Measurements from ENCODE around the gene COX17.

The COX17 gene

GRCh38 chr3:119676771-119677640 is at the start of gene COX17:
Gene COX17 (minus strand): TSS chr3:119677406. CDS start chr3:119677310, 96 bp downstream.
- TF ChIP-seq CTCF (IDR thresholded peaks at IDR 0.05; ENCODE audit: low read depth, low read length): no peak
- peak within 1 kb of the TSS; percentile 73 for H3K4me3 ChIP-seq (ENCODE audit: low read depth, low read length)

- TF ChIP-seq CTCF (IDR thresholded peaks at IDR 0.05; ENCODE audit: low read depth, low read length): no peak
Measured at GRCh38 chr3:119726909-119727308, 49.7 kb upstream of the COX17 start.

GRCh38 chr3:119723022-119723421 is 45.8 kb upstream of the COX17 start:
- H3K4me3 ChIP-seq (ENCODE audit: low read depth, low read length): no peak overlapping the region
- TF ChIP-seq CTCF (IDR thresholded peaks at IDR 0.05; ENCODE audit: low read depth, low read length): no peak

More at GRCh38 chr3:119726909-119727308, 49.7 kb upstream of the COX17 start:
- no peak overlapping the region for H3K4me3 ChIP-seq (ENCODE audit: low read depth, low read length)

- H3K4me3 ChIP-seq (ENCODE audit: low read depth, low read length): no peak overlapping the region
- no peak for TF ChIP-seq CTCF (IDR thresholded peaks at IDR 0.05; ENCODE audit: low read depth, low read length)
Measured at GRCh38 chr3:119717520-119717919, 40.3 kb upstream of the COX17 start.

- no peak for TF ChIP-seq CTCF (IDR thresholded peaks at IDR 0.05; ENCODE audit: low read depth, low read length)
- H3K4me3 ChIP-seq (ENCODE audit: low read depth, low read length): no peak overlapping the region
Measured at GRCh38 chr3:119716998-119717397, 39.8 kb upstream of the COX17 start.

GRCh38 chr3:119715105-119715504 is 37.9 kb upstream of the COX17 start:
- no peak overlapping the region for H3K4me3 ChIP-seq (ENCODE audit: low read depth, low read length)
- TF ChIP-seq CTCF (IDR thresholded peaks at IDR 0.05; ENCODE audit: low read depth, low read length): no peak

- TF ChIP-seq CTCF (IDR thresholded peaks at IDR 0.05; ENCODE audit: low read depth, low read length): no peak
- H3K4me3 ChIP-seq (ENCODE audit: low read depth, low read length): no peak overlapping the region
Measured at GRCh38 chr3:119703820-119704531, 26.8 kb upstream of the COX17 start.
